HG02759 (cell line): ENCODE results near the gene ENDOU.

Experiments used
- ATAC-seq: cut with Tn5 transposase; IDR thresholded peaks from one replicate; pipeline ENCODE4 v1.9.1; 2021; ENCODE audit warnings: mild to moderate bottlenecking, moderate library complexity; ENCODE audit not compliant: unreplicated experiment

Gene ENDOU

GRCh38 chr12:47722941-47723631 lies 2.2 kb downstream of the ENDOU start:
- no peak for ATAC-seq

DNA sequence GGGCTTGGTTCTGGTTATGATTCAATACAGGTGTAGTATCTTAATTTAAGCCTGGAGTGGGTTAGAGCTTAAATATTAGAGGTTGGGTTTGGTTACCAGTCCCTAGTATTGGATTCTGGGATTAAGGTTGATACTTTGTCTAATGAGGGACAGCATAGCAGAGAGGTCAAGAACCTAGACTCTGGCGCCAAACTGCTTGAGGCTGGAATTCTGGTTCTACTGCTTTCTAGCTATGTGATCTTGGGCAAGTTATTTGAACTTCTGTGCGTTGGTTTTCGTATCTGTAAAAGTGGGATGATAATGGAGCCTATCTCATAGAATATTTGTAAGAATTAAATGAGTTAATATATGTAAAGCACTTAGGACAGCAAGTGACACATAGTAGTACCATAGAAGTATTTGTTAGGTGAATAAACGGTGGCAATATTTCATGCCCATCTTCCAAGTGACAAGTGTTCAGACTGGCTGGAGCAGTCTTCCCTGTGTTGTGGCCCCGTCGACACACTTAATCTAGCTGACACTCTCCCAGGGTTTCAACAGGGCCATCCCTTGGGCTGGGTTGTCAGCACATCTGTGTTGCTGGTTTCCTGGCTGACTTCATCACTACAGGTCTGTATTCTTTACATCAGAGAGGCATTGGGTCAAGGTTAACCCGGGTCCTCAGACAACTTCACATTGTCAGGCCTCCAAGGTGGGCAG lies 3.0 kb downstream of the ENDOU start:
- no peak for ATAC-seq

DNA sequence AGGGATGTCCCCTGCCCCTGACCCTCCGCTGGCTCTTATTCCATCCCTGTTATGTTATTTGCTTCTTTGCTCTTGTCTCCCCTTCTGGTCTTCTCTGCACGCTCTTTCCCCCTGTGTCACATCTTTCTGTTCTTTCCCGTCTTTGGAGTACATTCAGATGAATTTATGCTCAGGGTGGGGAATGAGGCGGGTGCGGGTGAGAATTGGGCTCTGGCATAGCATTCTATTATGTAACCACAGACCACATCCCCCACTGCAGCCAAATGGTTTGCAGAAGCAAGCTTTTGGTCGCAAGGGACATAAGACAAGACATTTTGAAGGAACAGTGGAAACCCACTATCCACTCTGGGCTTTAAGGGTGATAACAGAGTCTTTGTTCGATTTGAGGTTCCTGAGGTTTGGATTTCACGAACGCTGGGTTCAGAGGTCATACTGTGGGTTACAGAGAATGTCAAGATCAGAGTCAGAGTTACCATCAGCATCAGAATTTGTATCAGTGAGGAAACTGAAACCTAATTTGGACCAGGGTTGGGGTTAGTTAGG lies 3.8 kb downstream of the ENDOU start:
- ATAC-seq: no peak

- no peak for ATAC-seq
These were observed 6.8 kb downstream of the ENDOU start for GRCh38 chr12:47718531-47718930.

GRCh38 chr12:47717443-47718193 lies 7.7 kb downstream of the ENDOU start:
- peak; percentile 49 for ATAC-seq

GRCh38 chr12:47717046-47717442 lies 8.2 kb downstream of the ENDOU start:
- no peak for ATAC-seq

GRCh38 chr12:47715877-47716548 lies 9.3 kb downstream of the ENDOU start:
- ATAC-seq: no peak

DNA sequence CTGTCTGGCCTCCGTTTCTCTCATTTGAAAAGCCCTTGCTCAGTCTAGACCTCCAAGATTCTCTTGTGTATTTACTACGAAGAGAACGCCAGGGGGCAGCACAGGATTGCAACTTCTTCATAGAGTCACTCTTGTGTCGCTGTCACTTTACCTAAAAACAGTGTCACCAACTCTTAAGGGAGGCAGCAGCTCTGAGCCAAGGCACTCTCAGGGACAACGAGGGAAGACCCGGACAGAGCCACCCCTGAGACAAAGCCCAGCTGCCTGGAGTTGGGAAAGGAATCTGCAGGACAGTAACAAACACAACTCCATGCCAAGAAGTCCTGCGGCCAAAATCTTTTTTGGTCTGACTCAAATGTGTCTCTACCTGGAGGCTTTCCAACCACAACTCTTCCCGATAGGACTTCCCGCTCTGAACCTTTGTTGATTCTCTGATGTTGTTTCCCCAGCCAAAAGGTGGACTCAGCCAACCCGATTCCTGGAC lies 9.9 kb downstream of the ENDOU start:
- peak; percentile 76 for ATAC-seq

DNA sequence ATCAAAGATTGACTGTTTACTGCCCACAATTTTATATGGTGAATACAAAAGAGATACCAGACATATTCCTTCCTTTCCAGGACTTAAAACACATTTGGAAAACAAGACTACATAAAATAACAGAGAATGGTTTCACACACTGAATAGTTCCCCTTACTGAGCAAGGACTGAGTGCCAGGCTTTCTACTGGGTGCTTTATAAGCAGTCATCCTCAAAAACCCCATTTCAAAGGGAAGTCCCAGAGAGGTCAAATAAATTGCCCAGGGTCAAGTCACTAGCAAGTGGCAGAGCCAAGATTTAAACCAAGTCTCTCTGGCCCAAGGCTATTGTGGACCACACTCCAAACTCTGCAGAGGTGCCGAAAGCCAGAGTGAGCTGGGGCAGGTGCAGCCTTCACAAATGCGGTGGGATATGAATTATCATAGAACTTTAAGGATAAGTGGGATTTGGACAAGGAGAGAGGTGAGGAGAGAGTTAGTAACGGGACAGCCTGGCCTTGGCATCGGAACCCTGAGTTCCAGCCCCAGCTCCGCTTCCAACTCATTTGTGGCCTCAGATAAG lies 10.4 kb downstream of the ENDOU start:
- ATAC-seq: no peak

GRCh38 chr12:47712171-47712570 lies 13.1 kb downstream of the ENDOU start:
- no peak for ATAC-seq

DNA sequence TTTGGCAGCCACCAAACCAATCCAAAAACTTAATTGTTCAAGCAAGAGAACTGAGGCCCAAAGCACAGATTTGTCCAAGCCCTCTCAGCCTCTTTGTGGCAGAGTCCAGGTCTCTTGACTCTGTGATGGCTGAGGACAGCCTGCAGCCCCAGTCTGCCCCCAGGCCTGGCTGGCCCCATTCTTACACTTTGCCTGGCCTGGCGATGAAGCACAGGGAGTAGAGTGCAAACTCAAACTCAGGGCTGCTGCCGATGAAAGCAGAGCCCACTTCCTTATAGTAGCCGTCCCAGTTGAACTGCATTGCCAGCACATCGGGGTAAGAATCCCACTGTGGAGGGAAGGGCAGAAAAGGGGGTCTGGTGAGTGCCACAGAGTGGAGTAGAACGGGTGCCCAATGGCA lies 13.8 kb downstream of the ENDOU start:
- no peak for ATAC-seq

DNA sequence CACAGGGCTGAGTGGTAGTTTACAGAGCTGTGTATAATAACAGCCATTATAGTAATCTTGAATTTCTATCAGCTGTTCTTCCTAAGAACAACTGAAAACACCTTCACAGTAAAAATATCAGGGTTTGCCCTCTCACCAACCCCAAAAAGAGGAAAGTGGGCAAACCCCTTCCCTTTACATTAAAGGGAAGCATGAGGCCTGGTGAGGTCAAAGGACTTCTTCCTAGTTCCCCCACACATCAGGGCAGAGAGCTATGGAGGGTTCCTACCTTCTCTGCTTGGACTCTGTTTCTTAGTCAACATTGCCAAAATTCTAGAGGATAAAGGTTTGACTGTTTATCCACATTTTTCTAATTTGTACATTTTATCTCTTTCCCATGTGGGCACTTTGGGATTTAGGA lies 15.0 kb downstream of the ENDOU start:
- no peak for ATAC-seq

DNA sequence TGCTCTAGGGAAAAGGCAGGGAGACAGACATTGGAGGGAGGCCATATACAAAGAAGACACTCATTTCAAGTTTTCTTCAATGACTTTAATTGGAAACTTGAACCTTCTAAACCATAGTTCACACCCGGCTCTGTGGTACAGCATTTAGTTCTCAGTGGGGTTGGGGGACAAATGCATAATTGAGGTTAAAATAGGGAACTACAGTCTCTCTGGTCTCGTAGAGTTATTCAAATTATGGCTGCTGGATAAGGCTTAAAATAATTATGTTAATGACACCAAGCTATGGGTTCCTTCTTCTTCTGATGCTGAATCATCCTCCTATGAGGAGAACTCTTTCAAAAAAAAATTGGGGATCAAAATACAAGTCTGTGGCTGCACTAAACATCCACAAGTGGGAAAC lies 15.6 kb downstream of the ENDOU start:
- no peak for ATAC-seq

- no peak for ATAC-seq
These were observed 16.1 kb downstream of the ENDOU start for GRCh38 chr12:47709237-47709636.

DNA sequence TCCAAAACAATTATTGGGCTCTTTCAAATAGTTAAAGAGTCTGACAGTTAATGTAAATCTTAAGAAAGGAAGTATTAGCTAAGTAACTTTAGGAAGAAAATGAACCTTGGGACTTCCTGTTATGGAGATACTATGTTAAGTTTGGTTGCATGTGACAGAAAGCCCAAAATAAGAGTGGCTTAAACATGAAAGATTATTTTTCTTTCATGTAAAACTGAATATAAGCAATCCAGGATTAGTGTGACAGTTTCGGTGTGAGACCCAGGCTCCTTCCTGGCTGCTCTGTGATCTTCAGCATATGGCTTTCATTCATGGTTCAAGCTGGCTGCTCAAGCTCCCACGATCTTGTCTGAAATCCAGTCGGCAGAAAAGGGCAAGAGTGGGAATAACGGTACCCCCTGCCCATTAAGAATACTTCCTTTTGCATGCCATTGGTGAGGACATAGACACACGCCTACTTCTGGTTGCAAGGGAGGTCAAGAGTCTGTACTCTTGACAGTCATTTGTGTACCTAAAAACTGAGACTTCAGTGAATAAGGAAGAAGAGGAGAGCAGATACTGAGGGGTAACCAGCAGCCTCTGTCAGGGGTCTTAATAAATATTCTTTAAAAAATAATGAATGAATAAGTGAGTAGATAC lies 17.3 kb downstream of the ENDOU start:
- no peak for ATAC-seq

DNA sequence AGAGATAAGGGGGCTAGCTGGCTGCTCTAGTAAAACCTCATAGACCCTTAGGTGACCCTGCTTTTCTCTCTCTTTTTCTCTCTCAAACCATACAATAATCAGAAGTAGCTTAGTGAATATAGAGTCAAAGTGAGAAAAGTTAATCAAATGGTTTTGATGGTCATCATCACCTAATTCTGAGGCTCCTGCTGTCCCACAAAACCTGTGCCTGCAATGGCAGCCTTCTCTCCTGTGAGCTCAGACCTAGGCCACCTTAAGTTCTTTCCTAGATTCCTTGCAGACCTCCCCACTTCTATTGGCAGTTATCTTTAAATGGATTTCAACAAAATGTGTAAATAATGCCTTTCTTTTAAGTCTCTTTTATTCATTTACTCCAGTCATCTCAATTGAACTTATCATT lies 17.9 kb downstream of the ENDOU start:
- ATAC-seq: no peak

- peak; percentile 86 for ATAC-seq
These were observed 19.5 kb downstream of the ENDOU start, which contains the start of gene RPAP3 for GRCh38 chr12:47705566-47706425. Gene RPAP3, minus strand, starts transcription at chr12:47706030. Its CDS starts 3,190 bp downstream, at chr12:47702840.

DNA sequence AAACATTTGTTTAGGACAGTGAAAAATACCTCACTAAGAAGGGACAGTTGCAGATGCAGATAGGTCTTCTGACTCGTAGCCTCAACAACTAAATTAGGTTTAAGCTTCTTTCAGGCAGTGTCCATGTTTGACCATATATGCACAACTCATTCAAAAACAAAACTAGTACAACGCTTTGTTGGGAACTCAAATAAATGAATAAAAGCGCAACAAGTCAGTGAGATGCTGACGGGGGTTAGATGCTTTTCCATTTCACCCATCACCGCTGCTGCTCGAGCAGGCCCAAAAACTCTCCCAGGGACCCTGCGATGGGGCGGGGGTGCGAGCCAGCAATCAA lies 20.1 kb downstream of the ENDOU start:
- no peak for ATAC-seq

- ATAC-seq: no peak
These were observed 20.6 kb downstream of the ENDOU start for GRCh38 chr12:47704719-47705118.
